GM23338 (cell line): ENCODE data around the gene TAS2R41. TPM values are rescaled to one million over a fixed set of nuclear protein-coding genes. Genes with fewer than 3 reads are reported as not detected.

ENCODE experiments used
- ATAC-seq: fragments of 200-7000 bp; cut with Tn5 transposase; 3 replicates; pipeline ENCODE4 v1.9.1; 2020
- DNase-seq: peaks from one replicate; pipeline ENCODE4 v3.0.0-alpha.2; 2015; ENCODE audit warnings: low spot score
- H2AFZ ChIP-seq: fragments of 200-600 bp; sonication (generic); 2 replicates; pipeline ENCODE4 v1.8.0; 2016; ENCODE audit warnings: antibody characterized with exemption, mild to moderate bottlenecking, moderate library complexity
- H3F3A ChIP-seq: fragments of 200-600 bp; sonication (generic); replicated peaks from 2 replicates; pipeline ENCODE4 v1.8.0; 2017; ENCODE audit warnings: antibody characterized with exemption, mixed run types, low read depth
- H3K27ac ChIP-seq: fragments of 200-600 bp; sonication (generic); 2 replicates; pipeline ENCODE4 v1.6.1; 2016; ENCODE audit warnings: low read depth
- H3K27me3 ChIP-seq: fragments of 200-600 bp; sonication (generic); 2 replicates; pipeline ENCODE4 v1.8.0; 2016; ENCODE audit warnings: mild to moderate bottlenecking, mixed run types, moderate library complexity; ENCODE audit not compliant: insufficient read depth
- H3K36me3 ChIP-seq: fragments of 200-600 bp; sonication (generic); 2 replicates; pipeline ENCODE4 v1.8.0; 2016; ENCODE audit warnings: mild to moderate bottlenecking; ENCODE audit not compliant: insufficient read depth
- H3K4me1 ChIP-seq: fragments of 200-600 bp; sonication (generic); 2 replicates; pipeline ENCODE4 v1.8.0; 2016; ENCODE audit warnings: mild to moderate bottlenecking, moderate library complexity; ENCODE audit not compliant: insufficient read depth
- H3K4me2 ChIP-seq: fragments of 200-600 bp; sonication (generic); 2 replicates; pipeline ENCODE4 v1.7.1; 2017; ENCODE audit warnings: mixed run types
- H3K4me3 ChIP-seq: fragments of 200-600 bp; sonication (generic); 2 replicates; pipeline ENCODE4 v1.6.1; 2016; ENCODE audit warnings: mixed run types
- H3K79me2 ChIP-seq: fragments of 200-600 bp; sonication (generic); replicated peaks from 2 replicates; pipeline ENCODE4 v1.8.0; 2017; ENCODE audit warnings: mild to moderate bottlenecking; ENCODE audit not compliant: insufficient read depth
- H3K9me2 ChIP-seq: fragments of 200-600 bp; sonication (generic); 2 replicates; pipeline ENCODE4 v1.8.0; 2017; ENCODE audit not compliant: insufficient read depth
- H4K20me1 ChIP-seq: fragments of 200-600 bp; sonication (generic); replicated peaks from 2 replicates; pipeline ENCODE4 v1.8.0; 2017; ENCODE audit warnings: mild to moderate bottlenecking; ENCODE audit not compliant: insufficient read depth
- H3K27ac Mint-ChIP-seq: 2 replicates; pipeline ENCODE4 v1.8.0; 2020; ENCODE audit warnings: inconsistent platforms, mild to moderate bottlenecking, moderate library complexity, mixed read lengths
- H3K27me3 Mint-ChIP-seq: 3 replicates; pipeline ENCODE4 v1.8.0; 2022; ENCODE audit warnings: low read depth, mild to moderate bottlenecking, moderate library complexity, mixed read lengths, inconsistent platforms; ENCODE audit not compliant: insufficient read depth, poor library complexity
- H3K36me3 Mint-ChIP-seq: 3 replicates; pipeline ENCODE4 v1.8.0; 2021; ENCODE audit warnings: low read depth, mild to moderate bottlenecking, inconsistent platforms, moderate library complexity, mixed read lengths
- H3K4me1 Mint-ChIP-seq: 3 replicates; pipeline ENCODE4 v1.8.0; 2020; ENCODE audit warnings: mild to moderate bottlenecking, inconsistent platforms, mixed read lengths
- H3K4me3 Mint-ChIP-seq: 3 replicates; pipeline ENCODE4 v1.8.0; 2021; ENCODE audit warnings: moderate library complexity, mild to moderate bottlenecking, inconsistent platforms, mixed read lengths
- H3K9me3 Mint-ChIP-seq: 3 replicates; pipeline ENCODE4 v1.8.0; 2020; ENCODE audit warnings: moderate library complexity, mild to moderate bottlenecking, inconsistent platforms, mixed read lengths
- CREB1 ChIP-seq: fragments of 250-450 bp; sonication (Bioruptor Pico); IDR thresholded peaks from 2 replicates; pipeline ENCODE4 v1.5.0; 2020; ENCODE audit warnings: low read depth, mild to moderate bottlenecking, moderate library complexity
- EZH2 ChIP-seq: fragments of 200-600 bp; sonication (generic); IDR thresholded peaks from one replicate; pipeline ENCODE4 v1.8.0; 2017; ENCODE audit warnings: antibody characterized with exemption, mild to moderate bottlenecking, low read depth; ENCODE audit not compliant: unreplicated experiment
- EZH2phosphoT487 ChIP-seq: fragments of 200-600 bp; sonication (generic); IDR thresholded peaks from one replicate; pipeline ENCODE4 v1.8.1; 2018; ENCODE audit warnings: antibody characterized with exemption; ENCODE audit not compliant: unreplicated experiment
- JUNB ChIP-seq: IDR thresholded peaks from one replicate; pipeline ENCODE4 v1.6.1; 2016; ENCODE audit warnings: antibody characterized with exemption; ENCODE audit not compliant: unreplicated experiment
- STAT1 ChIP-seq: IDR thresholded peaks from one replicate; pipeline ENCODE4 v1.6.1; 2016; ENCODE audit warnings: antibody characterized with exemption; ENCODE audit not compliant: unreplicated experiment
- polyA plus RNA-seq: library from polyadenylated mRNA; unstranded; fragments of >200 nt; fragmentation: Nextera tagmentation; extraction: Ambion mirVana; gene quantifications from 2 replicates; pipeline ENCODE4 v1.2.1, GENCODE V29; 2016
- total RNA-seq: library from RNA; depleted of rRNA; stranded (reverse); fragments of >200 nt; shearing (Covaris generic); gene quantifications from 2 replicates; pipeline ENCODE4 v1.2.3, GENCODE V29; 2014
- TF ChIP-seq, protein P1 (sequence below): IDR thresholded peaks from 2 replicates; pipeline ENCODE4 v1.6.1; 2016; ENCODE audit warnings: antibody characterized with exemption
- TF ChIP-seq, protein P2 (sequence below), 2 experiments: fragments of 200-600 bp in 1 of 2; sonication (generic) in 1 of 2; conservative IDR thresholded peaks; 2 replicates each; pipeline versions ENCODE4 v1.5.1 to v1.6.1; 2016 to 2017; ENCODE audit warnings: antibody characterized with exemption in 2 of 2, low read depth in 2 of 2, mild to moderate bottlenecking in 2 of 2, moderate library complexity in 1 of 2
- TF ChIP-seq, protein P3 (sequence below): IDR thresholded peaks from one replicate; pipeline ENCODE4 v1.6.1; 2018; ENCODE audit warnings: antibody characterized with exemption; ENCODE audit not compliant: unreplicated experiment

TAS2R41 gene
- total and polyA plus RNA-seq, 2 experiments from 2014 or later: 1.2 TPM; not detected in 1

DNA sequence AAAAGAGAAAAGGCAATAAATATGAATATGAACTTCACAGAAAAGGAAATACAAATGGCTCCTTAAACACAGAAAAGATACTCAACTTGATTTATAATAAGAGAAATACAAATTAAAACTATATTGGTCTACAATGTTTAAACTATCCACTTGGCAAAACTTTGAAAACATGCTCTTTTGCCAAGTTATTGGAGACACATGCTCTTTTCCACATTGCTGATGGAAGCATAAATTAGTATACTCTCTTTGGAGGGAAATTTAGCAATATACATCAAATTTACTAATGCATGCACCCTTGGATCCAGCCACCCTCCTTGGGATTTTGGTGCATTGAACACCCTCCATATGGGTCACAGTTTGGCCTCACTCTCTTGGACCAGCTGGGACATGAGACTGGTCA is 26.6 kb upstream of the TAS2R41 start:
- H3K27ac Mint-ChIP-seq: no peak overlapping the region
- H3F3A ChIP-seq: no peaks in the 10 kb centered on the region
- H3K36me3 ChIP-seq: no peaks in the 10 kb centered on the region
- no peaks in the 10 kb centered on the region for H3K9me3 Mint-ChIP-seq
- H3K4me3 ChIP-seq: no peak overlapping the region
- H3K4me1 ChIP-seq: no peaks in the 10 kb centered on the region; the same call in 1 of the 2 replicates
- H3K4me1 Mint-ChIP-seq: peaks cover 5% of the 10 kb centered on the region; the same call in 2 of the 3 replicates
- DNase-seq (no peak), ATAC-seq (no peak)
- TF ChIP-seq EZH2: no peak
- no peak for TF ChIP-seq EZH2phosphoT487
- TF ChIP-seq STAT1: no peak
- no peak for TF ChIP-seq JUNB
- TF ChIP-seq, protein P1, sequence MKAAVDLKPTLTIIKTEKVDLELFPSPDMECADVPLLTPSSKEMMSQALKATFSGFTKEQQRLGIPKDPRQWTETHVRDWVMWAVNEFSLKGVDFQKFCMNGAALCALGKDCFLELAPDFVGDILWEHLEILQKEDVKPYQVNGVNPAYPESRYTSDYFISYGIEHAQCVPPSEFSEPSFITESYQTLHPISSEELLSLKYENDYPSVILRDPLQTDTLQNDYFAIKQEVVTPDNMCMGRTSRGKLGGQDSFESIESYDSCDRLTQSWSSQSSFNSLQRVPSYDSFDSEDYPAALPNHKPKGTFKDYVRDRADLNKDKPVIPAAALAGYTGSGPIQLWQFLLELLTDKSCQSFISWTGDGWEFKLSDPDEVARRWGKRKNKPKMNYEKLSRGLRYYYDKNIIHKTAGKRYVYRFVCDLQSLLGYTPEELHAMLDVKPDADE: no peak
- H3K9me2 ChIP-seq: no peaks in the 10 kb centered on the region; the same call in 1 of the 2 replicates
- no peak overlapping the region for H3K4me2 ChIP-seq
- H3K27me3 Mint-ChIP-seq: peaks cover 4% of the 10 kb centered on the region
- H2AFZ ChIP-seq: no peak overlapping the region
- H3K27ac ChIP-seq: no peak overlapping the region
- H4K20me1 ChIP-seq: no peaks in the 10 kb centered on the region
- H3K4me3 Mint-ChIP-seq: no peak overlapping the region
- H3K79me2 ChIP-seq: no peaks in the 10 kb centered on the region
- H3K36me3 Mint-ChIP-seq: no peaks in the 10 kb centered on the region
- no peaks in the 10 kb centered on the region for H3K27me3 ChIP-seq

DNA sequence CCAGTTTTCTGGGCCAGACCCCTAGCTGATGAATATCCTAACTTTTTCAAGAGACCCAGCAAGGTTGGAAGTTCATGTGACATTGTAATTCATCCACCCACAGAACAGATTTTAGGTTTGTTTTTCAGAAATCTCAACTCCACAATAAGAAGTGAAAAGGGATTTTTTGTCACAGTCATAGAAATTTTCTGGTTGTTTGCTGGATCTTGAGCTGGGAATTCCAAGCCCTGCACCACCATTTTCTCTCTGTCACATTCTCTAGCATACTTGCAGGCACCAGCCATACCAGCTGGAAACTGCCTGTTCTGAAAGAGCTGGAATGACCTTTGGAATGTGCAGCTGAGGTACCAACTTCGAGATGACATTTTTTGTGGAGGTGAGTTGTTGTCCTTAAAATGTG is 25.9 kb upstream of the TAS2R41 start:
- Mint-ChIP-seq H3K27me3 (peaks cover 4% of the 10 kb centered on the region), H3K9me3 (no peaks in the 10 kb centered on the region), H3K4me1 (peaks cover 5% of the 10 kb centered on the region; the same call in 2 of the 3 replicates), H3K36me3 (no peaks in the 10 kb centered on the region), H3K4me3 (no peak overlapping the region), H3K27ac (no peak overlapping the region)
- H2AFZ ChIP-seq: no peak overlapping the region
- H3K27ac ChIP-seq: no peak overlapping the region
- H3K27me3 ChIP-seq: no peaks in the 10 kb centered on the region
- DNase-seq (no peak), ATAC-seq (no peak)
- H3K4me2 ChIP-seq: no peak overlapping the region
- no peaks in the 10 kb centered on the region for H4K20me1 ChIP-seq
- H3K4me1 ChIP-seq: no peaks in the 10 kb centered on the region; the same call in 1 of the 2 replicates
- no peaks in the 10 kb centered on the region for H3F3A ChIP-seq
- no peak overlapping the region for H3K4me3 ChIP-seq
- H3K79me2 ChIP-seq: no peaks in the 10 kb centered on the region
- no peak for TF ChIP-seq CREB1
- TF ChIP-seq, protein P2, sequence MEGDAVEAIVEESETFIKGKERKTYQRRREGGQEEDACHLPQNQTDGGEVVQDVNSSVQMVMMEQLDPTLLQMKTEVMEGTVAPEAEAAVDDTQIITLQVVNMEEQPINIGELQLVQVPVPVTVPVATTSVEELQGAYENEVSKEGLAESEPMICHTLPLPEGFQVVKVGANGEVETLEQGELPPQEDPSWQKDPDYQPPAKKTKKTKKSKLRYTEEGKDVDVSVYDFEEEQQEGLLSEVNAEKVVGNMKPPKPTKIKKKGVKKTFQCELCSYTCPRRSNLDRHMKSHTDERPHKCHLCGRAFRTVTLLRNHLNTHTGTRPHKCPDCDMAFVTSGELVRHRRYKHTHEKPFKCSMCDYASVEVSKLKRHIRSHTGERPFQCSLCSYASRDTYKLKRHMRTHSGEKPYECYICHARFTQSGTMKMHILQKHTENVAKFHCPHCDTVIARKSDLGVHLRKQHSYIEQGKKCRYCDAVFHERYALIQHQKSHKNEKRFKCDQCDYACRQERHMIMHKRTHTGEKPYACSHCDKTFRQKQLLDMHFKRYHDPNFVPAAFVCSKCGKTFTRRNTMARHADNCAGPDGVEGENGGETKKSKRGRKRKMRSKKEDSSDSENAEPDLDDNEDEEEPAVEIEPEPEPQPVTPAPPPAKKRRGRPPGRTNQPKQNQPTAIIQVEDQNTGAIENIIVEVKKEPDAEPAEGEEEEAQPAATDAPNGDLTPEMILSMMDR (conservative IDR thresholded peaks at IDR 0.05; ENCODE audit: low read depth in 2 of 2): no peak
- no peak for TF ChIP-seq JUNB
- H3K36me3 ChIP-seq: no peaks in the 10 kb centered on the region
- H3K9me2 ChIP-seq: no peaks in the 10 kb centered on the region; the same call in 1 of the 2 replicates

DNA sequence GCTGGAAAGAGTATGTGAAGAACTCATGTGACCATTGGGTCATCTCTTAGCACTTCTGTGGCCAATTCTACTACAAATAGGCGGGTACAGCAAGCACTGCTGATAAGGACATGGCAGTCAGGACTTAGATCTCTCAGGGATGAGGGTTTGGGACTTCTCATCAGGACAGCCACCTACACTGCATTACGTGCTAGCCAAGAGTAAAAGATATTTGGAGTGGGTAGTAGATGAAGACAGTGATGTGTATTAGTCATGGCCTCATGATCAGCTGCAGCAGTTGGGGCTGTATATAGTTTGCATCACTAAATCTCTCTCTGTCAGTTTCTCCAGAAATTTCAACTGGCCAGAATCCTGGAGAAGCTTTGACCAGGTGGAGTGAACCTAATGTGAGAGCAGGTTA is 25.2 kb upstream of the TAS2R41 start:
- H3K4me3 ChIP-seq: no peak overlapping the region
- no peaks in the 10 kb centered on the region for H3F3A ChIP-seq
- no peaks in the 10 kb centered on the region for H3K79me2 ChIP-seq
- Mint-ChIP-seq H3K27me3 (peaks cover 4% of the 10 kb centered on the region), H3K9me3 (no peaks in the 10 kb centered on the region), H3K36me3 (no peaks in the 10 kb centered on the region), H3K27ac (no peak overlapping the region), H3K4me1 (peaks cover 5% of the 10 kb centered on the region; the same call in 2 of the 3 replicates), H3K4me3 (no peak overlapping the region)
- H3K36me3 ChIP-seq: no peaks in the 10 kb centered on the region
- no peaks in the 10 kb centered on the region for H3K27me3 ChIP-seq
- no peak overlapping the region for H2AFZ ChIP-seq
- H3K9me2 ChIP-seq: no peaks in the 10 kb centered on the region; the same call in 1 of the 2 replicates
- H3K27ac ChIP-seq: no peak overlapping the region
- H3K4me1 ChIP-seq: no peaks in the 10 kb centered on the region; the same call in 1 of the 2 replicates
- no peaks in the 10 kb centered on the region for H4K20me1 ChIP-seq
- DNase-seq (no peak), ATAC-seq (no peak)
- no peak overlapping the region for H3K4me2 ChIP-seq
- TF ChIP-seq EZH2phosphoT487: no peak
- TF ChIP-seq, protein P3, sequence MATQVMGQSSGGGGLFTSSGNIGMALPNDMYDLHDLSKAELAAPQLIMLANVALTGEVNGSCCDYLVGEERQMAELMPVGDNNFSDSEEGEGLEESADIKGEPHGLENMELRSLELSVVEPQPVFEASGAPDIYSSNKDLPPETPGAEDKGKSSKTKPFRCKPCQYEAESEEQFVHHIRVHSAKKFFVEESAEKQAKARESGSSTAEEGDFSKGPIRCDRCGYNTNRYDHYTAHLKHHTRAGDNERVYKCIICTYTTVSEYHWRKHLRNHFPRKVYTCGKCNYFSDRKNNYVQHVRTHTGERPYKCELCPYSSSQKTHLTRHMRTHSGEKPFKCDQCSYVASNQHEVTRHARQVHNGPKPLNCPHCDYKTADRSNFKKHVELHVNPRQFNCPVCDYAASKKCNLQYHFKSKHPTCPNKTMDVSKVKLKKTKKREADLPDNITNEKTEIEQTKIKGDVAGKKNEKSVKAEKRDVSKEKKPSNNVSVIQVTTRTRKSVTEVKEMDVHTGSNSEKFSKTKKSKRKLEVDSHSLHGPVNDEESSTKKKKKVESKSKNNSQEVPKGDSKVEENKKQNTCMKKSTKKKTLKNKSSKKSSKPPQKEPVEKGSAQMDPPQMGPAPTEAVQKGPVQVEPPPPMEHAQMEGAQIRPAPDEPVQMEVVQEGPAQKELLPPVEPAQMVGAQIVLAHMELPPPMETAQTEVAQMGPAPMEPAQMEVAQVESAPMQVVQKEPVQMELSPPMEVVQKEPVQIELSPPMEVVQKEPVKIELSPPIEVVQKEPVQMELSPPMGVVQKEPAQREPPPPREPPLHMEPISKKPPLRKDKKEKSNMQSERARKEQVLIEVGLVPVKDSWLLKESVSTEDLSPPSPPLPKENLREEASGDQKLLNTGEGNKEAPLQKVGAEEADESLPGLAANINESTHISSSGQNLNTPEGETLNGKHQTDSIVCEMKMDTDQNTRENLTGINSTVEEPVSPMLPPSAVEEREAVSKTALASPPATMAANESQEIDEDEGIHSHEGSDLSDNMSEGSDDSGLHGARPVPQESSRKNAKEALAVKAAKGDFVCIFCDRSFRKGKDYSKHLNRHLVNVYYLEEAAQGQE: no peak
- TF ChIP-seq CREB1: no peak
